GM10266 (cell line): ENCODE results near the gene PGLYRP3.

Experiments used
- DNase-seq: peaks from one replicate; pipeline ENCODE4 v3.0.0; 2012; ENCODE audit errors: extremely low spot score
- TF ChIP-seq, protein P1 (sequence below): IDR thresholded peaks from 2 replicates; pipeline ENCODE4 v1.5.1; 2012; ENCODE audit warnings: mild to moderate bottlenecking, low read depth; ENCODE audit not compliant: control insufficient read depth, insufficient read depth; ENCODE audit errors: missing control alignments

PGLYRP3 gene

DNA sequence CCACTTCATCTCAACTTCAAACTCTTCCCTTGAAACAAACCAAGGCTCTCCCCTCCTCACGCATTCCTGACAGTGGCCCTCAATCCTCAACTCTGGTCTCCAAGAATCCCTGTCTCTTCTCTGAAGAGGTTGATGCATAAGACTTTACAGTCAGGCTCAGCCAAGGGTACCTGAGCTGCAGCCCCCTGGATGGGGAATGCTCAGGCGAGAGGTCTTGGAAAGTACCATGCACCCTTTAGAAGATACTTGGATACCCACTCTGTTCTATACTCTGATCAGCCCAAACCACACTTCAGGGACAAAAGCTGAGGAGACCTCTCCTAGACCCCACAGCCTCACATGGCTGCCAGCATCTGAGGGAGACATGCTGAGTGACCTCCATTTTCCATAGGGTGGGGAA, 536 bp upstream of the PGLYRP3 start:
- TF ChIP-seq, protein P1, sequence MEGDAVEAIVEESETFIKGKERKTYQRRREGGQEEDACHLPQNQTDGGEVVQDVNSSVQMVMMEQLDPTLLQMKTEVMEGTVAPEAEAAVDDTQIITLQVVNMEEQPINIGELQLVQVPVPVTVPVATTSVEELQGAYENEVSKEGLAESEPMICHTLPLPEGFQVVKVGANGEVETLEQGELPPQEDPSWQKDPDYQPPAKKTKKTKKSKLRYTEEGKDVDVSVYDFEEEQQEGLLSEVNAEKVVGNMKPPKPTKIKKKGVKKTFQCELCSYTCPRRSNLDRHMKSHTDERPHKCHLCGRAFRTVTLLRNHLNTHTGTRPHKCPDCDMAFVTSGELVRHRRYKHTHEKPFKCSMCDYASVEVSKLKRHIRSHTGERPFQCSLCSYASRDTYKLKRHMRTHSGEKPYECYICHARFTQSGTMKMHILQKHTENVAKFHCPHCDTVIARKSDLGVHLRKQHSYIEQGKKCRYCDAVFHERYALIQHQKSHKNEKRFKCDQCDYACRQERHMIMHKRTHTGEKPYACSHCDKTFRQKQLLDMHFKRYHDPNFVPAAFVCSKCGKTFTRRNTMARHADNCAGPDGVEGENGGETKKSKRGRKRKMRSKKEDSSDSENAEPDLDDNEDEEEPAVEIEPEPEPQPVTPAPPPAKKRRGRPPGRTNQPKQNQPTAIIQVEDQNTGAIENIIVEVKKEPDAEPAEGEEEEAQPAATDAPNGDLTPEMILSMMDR: no peak
- DNase-seq: no peak

DNA sequence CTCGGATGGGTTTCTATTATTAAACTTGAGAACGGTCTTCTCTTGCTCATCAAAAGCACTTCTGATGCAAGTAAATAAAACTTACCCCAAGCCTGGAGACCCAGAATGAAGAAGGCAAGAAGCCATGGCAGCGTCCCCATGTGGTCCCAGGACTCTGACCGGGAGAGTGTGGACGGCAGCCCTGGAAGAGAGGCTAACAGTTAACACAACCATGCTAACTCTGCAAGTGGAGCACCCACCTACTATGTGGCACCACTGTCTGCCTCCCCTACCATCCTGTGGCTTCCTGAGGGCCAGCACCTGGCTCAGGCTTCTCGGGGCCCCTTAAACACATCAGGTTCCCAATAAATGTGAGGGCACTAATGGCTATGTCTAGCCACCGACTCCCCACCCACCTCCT, 2.2 kb downstream of the PGLYRP3 start:
- no peak for DNase-seq
- TF ChIP-seq, protein P1: no peak

DNA sequence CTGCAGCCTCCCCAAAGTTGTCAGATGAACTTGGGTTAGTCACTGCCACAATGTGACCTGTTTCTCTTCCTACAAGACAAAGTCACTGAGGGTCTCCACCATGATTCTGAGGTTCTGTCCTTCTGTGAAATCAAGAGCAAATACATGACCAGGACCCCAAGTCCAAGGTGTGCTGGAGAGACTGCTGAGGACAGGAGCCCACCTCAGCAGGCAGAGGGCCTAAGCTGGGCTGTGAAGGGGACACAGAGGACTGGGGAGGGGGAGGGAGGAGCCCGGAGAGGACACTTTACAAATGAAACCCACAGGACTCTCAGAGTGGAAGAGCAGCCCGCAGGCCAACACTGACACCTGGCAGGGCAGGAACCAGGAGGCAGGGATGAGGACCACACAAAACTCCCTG, 3.3 kb downstream of the PGLYRP3 start:
- no peak for DNase-seq
- TF ChIP-seq, protein P1: no peak

DNA sequence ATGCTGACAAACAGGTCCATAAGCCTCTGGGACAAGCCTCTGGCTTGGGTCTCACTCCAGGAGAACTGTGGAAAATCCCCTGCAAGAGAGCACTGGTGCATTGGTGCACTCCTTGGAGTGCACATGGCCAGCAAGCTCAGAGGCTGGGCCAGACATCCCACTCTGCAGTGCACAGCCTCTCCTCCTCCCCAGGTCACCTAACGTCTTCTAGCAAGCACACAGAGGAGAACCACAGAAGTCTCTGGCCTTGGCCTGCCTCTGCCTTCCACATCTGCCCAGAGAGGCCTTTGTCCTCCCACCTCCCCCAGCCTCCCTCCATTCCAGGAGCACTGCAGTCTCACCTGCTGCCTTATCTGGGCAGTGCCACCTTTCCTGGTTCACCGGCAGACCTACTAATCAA, 4.2 kb downstream of the PGLYRP3 start:
- DNase-seq: no peak
- TF ChIP-seq, protein P1: no peak

DNA sequence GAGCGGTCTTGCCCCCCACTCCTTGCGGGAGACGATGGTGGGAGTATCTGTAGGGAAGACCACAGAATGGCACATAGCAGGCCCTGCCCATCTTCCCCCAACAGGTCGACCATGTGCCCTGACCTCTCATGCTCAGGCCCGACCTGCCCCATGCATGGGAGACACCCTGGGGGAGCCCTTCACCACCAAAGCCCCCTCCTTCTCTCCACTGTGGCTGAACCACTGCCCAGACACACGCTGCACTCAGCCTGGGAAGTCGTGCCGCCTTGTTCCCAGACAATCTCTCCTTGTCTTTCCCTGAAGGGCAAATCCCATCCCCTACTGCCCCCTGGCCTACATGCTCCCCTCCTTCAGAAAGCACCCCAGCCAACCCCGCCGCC, 5.5 kb downstream of the PGLYRP3 start:
- TF ChIP-seq, protein P1: no peak
- no peak for DNase-seq

DNA sequence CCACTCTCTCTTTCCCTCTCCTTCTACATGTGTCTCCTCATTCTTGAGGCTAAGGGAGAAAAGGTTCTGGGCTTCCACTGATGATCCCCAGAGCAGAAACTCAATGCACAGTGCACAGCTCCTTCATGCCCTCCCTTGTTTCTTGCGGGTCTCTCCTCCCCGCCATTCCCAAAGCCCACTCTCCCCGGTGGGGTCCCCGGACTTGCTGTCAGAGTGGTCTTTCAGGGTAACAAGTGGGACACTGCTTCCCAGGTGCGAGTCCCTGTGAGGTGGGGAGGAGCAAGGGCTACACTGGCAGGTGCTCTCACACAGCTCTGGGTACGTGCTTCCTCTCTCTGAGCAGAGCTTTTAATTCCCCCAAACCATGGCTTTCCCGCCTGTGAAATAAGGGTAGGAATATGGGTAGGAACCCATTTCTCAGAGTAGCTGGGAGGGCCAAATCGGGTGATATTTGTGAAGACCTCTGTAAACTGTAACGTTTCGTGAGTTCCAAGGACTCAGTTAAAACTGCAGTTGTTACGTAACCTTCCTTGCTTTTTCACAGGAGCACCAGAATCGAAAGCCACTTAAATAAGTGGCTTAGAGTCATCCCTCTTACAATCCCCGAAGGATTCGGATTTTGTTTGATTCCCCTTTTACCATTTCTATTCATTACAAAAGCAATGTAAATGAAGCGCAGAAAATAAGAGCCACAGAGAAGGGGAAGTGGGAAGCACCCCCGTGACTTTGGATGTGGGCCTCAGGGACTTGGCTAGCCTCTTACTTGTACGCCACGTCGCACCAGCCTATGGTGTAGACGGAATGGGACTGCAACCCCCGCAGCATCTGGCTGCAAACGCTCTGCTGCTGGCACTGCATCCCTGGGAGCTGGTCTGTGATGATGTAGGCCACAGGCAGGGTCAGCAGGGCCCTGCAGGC, 6.2 kb downstream of the PGLYRP3 start:
- no peak for DNase-seq

DNA sequence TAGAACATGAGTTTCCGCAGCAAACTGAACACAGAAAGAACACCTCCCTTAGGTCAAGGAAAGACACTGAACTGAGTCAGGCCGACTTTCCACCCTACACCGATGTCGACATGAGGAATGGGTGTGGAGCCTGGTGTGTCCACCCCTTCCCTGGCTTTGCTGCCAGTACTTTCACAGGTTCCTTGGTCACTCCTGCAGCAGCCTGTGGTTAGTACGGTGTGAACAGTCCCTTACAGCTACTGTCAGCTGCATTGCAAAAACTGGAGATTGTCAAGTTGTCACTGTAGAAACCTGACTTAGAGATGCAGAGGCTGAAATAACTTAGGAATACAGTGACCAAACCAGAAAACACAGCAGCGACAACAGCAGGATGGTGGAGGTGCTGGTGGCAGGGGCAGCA, 7.1 kb downstream of the PGLYRP3 start:
- DNase-seq: no peak
- TF ChIP-seq, protein P1: no peak

More for the DNA sequence above, 6.2 kb downstream of the PGLYRP3 start:
- TF ChIP-seq, protein P1: no peak
